RPMI7951 (cell line): ENCODE measurements around the gene BCL11A. TPM values are rescaled to one million over a fixed set of nuclear protein-coding genes. Genes with fewer than 3 reads are reported as not detected.
A peak's percentile ranks its signal among the peaks of the same experiment; 100 is the strongest.

Source experiments
- DNase-seq: peaks from one replicate; pipeline ENCODE4 v3.0.0-alpha.2; 2012; ENCODE audit warnings: low read depth
- total RNA-seq: library from RNA; depleted of rRNA; stranded (reverse); fragments of >200 nt; shearing (Covaris generic); gene quantifications from 2 replicates; pipeline ENCODE4 v1.2.3, GENCODE V29; 2014; rRNA removed

The BCL11A gene
- total RNA-seq = under 0.01 TPM in 1 of 2 replicates, not detected in the other

- peak; percentile 37 for DNase-seq
Observed at GRCh38 chr2:60553495-60554073, at the start of gene BCL11A. TSS of gene BCL11A (minus strand) at chr2:60553654. CDS start at chr2:60553270, 384 bp downstream.

GRCh38 chr2:60602828-60603532 lies 49.5 kb upstream of the BCL11A start:
- DNase-seq = no peak

- DNase-seq = no peak
Observed at GRCh38 chr2:60602388-60602787, 48.9 kb upstream of the BCL11A start.

DNA sequence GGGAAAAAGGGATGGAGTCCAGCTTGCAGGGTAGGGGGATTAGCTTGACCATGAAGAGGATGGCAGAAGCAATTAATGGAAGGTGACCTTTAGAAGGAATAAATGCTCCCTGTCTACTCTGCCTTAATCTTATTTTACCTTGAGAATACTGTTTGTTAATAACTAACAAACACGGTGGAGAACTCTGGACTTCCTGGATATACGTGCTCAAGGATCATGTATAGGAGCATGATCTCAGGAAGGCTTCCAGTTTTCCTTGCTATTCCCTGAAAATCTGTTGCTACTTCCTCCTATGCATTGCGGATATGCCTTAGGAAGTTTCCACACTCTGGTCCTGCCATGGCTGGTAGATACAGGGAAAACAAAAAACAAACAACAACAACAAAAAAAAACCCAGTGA lies 44.8 kb upstream of the BCL11A start:
- DNase-seq = no peak

DNA sequence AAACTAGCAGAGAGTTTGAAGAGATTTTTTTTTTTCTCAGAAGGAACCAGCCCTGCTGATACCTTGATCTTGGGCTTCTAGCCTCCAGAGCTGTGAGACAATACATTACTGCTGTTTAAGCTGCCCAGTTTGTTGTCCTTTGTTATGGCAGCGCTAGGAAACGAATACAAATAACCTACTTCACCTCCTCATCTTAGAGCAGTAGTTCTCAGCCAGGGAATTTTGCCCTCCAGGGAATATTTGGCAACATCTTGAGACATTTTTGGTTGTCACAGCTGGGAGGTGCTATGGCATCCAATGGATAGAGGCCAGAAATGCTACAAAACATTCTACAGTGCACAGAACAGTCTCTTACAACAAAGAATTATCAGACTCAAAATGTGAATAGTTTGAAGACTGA lies 43.9 kb upstream of the BCL11A start:
- no peak for DNase-seq

DNA sequence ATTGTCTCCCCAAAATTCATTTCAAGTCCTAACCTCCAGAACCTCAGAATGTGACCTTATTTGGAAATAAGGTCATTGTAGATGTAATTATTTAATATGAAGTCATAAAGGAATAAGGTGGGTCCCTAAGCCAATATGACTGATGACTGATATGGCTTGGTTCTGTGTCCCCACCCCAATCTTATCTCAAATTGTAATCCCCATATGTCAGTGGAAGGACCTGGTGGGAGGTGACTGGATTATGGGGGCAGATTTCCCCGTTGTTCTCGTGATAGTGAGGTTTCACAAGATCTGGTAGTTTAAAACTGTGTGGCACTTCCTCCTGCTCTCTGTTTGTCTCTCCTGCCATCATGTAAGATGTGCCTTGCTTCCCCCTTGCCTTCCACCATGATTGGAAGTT lies 43.0 kb upstream of the BCL11A start:
- no peak for DNase-seq

DNA sequence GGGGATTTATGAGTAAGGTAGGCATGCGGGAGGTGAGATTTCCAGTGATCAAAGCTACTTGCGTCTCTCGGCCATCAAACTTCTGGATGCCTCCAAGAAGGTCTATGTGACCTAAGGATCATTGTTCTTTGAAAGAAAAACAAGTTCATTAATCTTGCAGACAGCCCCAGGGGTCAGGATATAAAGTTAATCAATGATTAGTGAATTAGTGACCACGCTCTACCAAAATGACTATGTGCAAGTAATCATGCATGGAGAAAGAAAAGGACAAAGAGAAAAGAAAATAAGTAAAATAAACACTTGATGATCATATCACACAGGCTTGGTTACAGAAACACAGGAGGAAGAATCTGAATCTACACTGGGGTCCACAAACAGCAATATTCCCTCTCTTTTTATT lies 42.5 kb upstream of the BCL11A start:
- DNase-seq = no peak

GRCh38 chr2:60589104-60589503 lies 35.6 kb upstream of the BCL11A start:
- no peak for DNase-seq

DNA sequence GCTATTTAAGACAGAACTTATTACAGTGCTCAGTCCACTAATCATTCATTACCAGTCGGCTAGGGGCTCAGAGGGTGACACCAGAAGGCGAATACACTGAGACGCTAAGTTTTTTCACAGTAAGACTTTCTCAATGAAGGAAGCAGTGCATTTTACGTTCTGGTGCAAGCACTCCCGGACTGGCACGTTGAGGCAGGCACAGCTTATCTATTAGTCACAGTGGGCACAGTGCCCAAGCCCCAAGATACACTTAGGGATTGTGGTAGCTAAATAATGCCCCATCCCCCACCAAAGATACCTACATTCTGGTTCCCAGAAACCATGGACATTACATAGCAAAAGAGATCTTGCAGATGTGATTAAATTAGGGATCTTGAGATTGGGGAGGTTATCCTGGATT lies 32.6 kb upstream of the BCL11A start:
- DNase-seq = no peak

DNA sequence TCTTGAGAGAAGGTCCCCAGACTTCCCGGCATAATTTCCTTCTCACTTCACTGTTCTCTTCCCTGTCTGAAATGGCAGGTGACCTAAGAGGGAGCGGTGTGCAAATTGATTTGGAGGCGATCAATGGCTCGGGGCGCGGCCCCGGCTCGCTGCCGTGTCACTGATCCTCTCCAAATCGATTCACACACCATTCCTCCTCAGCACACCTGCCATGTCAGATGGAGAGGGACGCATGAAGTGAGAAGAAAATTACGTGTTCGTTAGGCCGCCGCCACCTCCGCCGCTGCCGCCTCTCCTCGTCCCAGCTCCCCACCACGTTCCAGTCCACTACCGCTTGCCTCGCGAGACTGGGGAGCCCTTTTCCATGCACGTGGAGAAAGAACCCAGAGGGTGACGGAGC lies 31.8 kb upstream of the BCL11A start:
- DNase-seq = no peak

GRCh38 chr2:60583604-60584003 lies 30.1 kb upstream of the BCL11A start:
- no peak for DNase-seq

- peak; percentile 48 for DNase-seq
Observed at GRCh38 chr2:60581433-60582282, 28.2 kb upstream of the BCL11A start.

DNA sequence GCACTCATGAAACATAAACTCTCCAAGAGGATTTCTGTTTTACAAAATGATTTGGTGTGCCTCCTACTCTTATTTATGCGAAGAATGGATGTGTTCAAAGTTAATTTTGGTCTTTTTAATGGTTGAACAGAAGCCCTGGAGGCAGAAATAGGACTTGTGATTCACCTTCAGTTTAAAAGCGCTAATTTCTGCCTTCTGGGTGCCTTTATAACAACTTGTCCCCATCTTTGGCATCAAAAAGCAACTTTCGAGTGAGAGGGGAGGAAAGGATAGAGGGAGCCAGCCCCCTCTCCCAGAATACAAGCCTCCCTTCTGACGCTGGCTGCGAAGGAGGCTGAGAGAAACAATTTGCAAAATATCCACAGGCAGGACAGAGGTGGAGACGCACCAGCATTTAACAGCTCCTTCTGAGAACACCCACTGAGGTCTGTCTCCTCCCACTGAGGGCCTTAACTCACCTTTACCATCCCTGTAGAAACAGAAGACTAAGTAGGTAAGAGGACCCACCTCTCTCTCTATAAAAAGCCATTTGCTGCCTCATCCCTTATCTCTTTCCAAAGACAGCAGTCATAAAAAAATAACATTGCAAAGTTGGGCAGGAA lies 24.3 kb upstream of the BCL11A start:
- no peak for DNase-seq

DNA sequence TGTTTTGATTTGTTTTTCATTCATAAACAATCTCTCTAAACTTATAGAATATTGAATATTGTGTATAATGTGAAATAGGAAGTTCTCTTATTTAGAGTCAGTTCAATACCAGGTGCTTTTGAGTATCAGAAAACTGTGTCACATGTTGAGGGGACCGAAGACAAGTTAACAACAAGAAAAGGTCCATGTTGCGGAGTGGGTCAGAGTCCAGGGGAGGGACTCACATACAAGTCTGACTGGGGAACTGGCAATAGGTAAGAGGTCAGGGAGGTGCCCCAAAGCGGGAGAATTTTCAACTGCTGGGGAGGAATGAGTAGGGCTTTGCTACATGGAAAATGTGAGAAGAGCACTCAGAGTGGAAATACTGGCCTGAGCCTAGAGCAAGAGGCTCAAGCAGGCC lies 19.8 kb upstream of the BCL11A start:
- no peak for DNase-seq

GRCh38 chr2:60570251-60570650 lies 16.8 kb upstream of the BCL11A start:
- no peak for DNase-seq

DNA sequence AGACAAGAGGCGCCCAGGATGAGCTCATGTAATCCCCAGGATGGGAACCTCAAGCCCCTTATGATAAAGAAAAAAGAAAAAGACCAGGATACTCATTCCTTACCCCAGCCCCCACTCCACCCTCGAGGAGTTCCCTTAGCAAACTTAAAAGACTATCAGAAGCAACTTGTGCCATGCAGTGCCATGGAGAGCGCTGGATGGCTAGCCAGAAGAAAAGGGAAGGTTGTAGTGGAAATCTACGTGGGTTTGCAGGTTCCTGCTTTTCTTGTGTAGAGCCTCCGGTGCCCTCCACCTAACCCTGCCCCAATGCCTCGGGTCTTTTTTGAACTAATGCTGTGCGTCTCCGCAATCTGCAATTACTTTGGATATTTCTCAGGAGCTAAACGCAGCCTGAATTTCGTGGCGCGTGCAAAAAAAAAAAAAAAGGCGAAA lies 16.2 kb upstream of the BCL11A start:
- DNase-seq = no peak

DNA sequence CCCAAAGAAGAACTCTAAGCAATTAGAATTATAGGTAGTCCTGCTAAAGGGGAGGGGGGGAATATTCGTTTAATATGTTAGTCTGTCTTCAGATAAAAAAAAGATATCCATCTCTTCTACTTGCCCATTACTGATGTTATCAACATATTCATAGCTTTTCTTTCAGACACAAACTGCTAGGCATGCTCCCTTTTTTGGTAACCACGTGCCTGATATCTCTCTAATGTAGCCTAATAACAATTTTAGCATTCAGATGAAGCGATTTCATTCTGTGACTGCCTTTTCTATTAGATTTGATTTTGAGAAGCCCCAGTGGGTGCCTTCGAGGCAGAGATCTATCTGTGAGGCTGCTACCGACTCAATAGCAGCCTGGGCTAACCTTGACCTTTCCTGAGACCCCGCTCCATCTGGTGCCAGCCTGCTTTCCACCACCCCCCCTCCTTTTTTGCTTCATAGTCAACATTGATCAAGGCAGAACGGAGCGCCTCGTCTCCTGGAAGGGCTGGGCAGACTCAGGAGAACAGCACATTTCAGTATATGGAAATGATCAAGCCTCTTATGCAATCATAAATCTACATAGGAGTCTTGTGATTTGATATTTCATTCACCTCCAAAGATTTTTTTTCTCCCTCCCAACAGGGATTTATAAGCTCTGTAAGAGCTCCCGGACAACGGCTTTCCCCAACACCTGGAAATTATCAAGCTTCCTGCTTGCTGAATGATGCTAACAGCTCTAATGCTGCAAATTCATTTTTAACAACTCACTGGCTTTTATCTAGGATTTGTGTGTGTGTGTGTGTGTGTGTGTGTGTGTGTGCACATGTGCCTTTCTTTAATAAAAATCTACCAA lies 14.7 kb upstream of the BCL11A start:
- no peak for DNase-seq

DNA sequence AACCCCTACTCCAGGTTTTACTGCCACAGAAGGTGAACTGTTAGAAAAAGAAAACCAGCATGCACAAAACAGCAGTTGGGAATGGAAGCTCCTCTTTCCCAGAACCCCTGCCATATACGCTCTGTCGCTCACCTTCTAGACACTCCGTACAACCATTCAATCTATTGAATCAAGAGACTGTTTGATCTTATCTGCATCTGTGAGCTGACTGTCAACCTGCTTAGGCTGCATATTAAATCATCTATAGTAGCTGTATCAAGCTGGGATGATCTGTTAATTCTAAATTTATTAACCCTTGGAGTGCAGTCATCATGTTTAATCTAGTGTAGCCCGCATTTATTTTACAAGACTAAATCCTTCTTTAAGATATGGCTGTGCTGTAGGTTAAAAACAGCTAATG lies 13.6 kb upstream of the BCL11A start:
- no peak for DNase-seq

DNA sequence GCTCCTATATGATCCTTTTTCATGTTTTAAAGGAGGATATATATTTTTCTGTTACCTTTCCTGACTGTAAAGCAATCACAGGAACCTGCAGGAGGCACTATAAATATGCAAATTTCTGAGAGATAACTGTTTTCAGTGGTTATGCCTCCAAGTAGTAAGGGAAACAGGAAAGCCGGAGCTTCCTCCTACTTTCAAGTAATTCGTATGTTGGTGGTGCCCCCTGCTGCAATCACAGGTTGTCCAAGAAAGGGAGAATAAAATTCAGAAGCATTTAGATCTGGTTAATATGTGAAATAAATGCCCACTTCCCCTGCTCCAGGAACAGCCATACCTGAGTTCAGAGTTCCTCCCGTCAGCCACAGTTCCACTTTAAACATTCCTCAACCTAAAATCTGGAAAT lies 12.0 kb upstream of the BCL11A start:
- DNase-seq = no peak

- DNase-seq = no peak
Observed at GRCh38 chr2:60560734-60561644, 7.5 kb upstream of the BCL11A start.
